HG03378 (cell line): ENCODE data around the gene SSNA1.

Experiments used
- ATAC-seq: cut with Tn5 transposase; IDR thresholded peaks from one replicate; pipeline ENCODE4 v1.9.1; 2021; ENCODE audit warnings: mild to moderate bottlenecking, moderate library complexity; ENCODE audit not compliant: unreplicated experiment

Gene SSNA1

GRCh38 chr9:137188490-137189296 is at the start of gene SSNA1, which contains the start of gene ANAPC2:
TSS of gene SSNA1 (plus strand) at chr9:137188676. CDS start at chr9:137188727, 51 bp downstream.
TSS of gene ANAPC2 (minus strand) at chr9:137188560. CDS start at chr9:137188532, 28 bp downstream.
- peak; percentile 74 for ATAC-seq

GRCh38 chr9:137138722-137139467 is 49.6 kb upstream of the SSNA1 start, which contains the start of gene GRIN1:
TSS of gene GRIN1 (plus strand) at chr9:137139154. CDS start at chr9:137139487, 333 bp downstream.
- no peak for ATAC-seq

- ATAC-seq, result no peak
These were observed 48.9 kb upstream of the SSNA1 start for GRCh38 chr9:137139468-137140150.

GRCh38 chr9:137140151-137141012 is 48.1 kb upstream of the SSNA1 start:
- no peak for ATAC-seq

- no peak for ATAC-seq
These were observed 47.2 kb upstream of the SSNA1 start for GRCh38 chr9:137141050-137141810.

- ATAC-seq, result no peak
These were observed 46.2 kb upstream of the SSNA1 start for GRCh38 chr9:137141976-137142936.

GRCh38 chr9:137143459-137143858 is 45.0 kb upstream of the SSNA1 start:
- no peak for ATAC-seq

GRCh38 chr9:137145731-137146526 is 42.5 kb upstream of the SSNA1 start:
- no peak for ATAC-seq

- ATAC-seq, result no peak
These were observed 42.0 kb upstream of the SSNA1 start for GRCh38 chr9:137146527-137146918.

- no peak for ATAC-seq
These were observed 41.2 kb upstream of the SSNA1 start for GRCh38 chr9:137147091-137147792.

GRCh38 chr9:137147793-137148160 is 40.7 kb upstream of the SSNA1 start:
- ATAC-seq, result no peak

- ATAC-seq, result no peak
These were observed 40.2 kb upstream of the SSNA1 start for GRCh38 chr9:137148242-137148641.

- no peak for ATAC-seq
These were observed 39.8 kb upstream of the SSNA1 start for GRCh38 chr9:137148661-137149060.

- ATAC-seq, result no peak
These were observed 39.1 kb upstream of the SSNA1 start for GRCh38 chr9:137149363-137149762.

- no peak for ATAC-seq
These were observed 38.4 kb upstream of the SSNA1 start for GRCh38 chr9:137149942-137150616.

GRCh38 chr9:137150617-137151457 is 37.6 kb upstream of the SSNA1 start:
- no peak for ATAC-seq
